Vagina (tissue), 2 donors: ENCODE measurements around the gene FAM110C.

Source experiments
- CTCF ChIP-seq, 3 experiments: fragments of 450-650 bp in 2 of 3; fragments of 200-600 bp in 1 of 3; sonication (generic) in 1 of 3; IDR thresholded peaks; one replicate each; pipeline ENCODE4 v1.5.1; 2017 to 2019; ENCODE audit warnings: antibody characterized with exemption in 3 of 3, mild to moderate bottlenecking in 2 of 3, moderate library complexity in 2 of 3
- POLR2AphosphoS5 ChIP-seq, 2 donors: sonication (generic); formaldehyde crosslinking; IDR thresholded peaks; one replicate each; pipeline ENCODE4 v1.9.0; 2017; ENCODE audit warnings: antibody characterized with exemption in 2 of 2, mild to moderate bottlenecking in 2 of 2, low read depth in 1 of 2; ENCODE audit not compliant: insufficient read depth in 1 of 2

GRCh38 chr2:65121-65520 lies 18.8 kb upstream of the FAM110C start:
- no peak for TF ChIP-seq CTCF (IDR thresholded peaks at IDR 0.05)
- TF ChIP-seq POLR2AphosphoS5 (IDR thresholded peaks at IDR 0.05; ENCODE audit: insufficient read depth in 1 of 2, low read depth in 1 of 2) = no peak
